Transverse colon (tissue), 4 donors: ENCODE results near the gene DNM1. TPM values are rescaled to one million over a fixed set of nuclear protein-coding genes. Genes with fewer than 3 reads are reported as not detected.

Experiments used
- DNase-seq: peaks from one replicate; pipeline ENCODE4 v3.0.0-alpha.2; 2019
- H3K27ac ChIP-seq, 4 donors: fragments of 200-600 bp; sonication (generic); 2 replicates each; pipeline ENCODE4 v1.5.1; 2016 to 2018; ENCODE audit warnings: inconsistent platforms in 4 of 4
- H3K27me3 ChIP-seq: fragments of 200-600 bp; sonication (generic); 2 replicates; pipeline ENCODE4 v1.5.1; 2017; ENCODE audit warnings: inconsistent platforms
- H3K36me3 ChIP-seq, 4 donors: fragments of 200-600 bp; sonication (generic); 2 replicates each; pipeline ENCODE4 v1.5.1; 2017 to 2019; ENCODE audit warnings: inconsistent platforms in 4 of 4
- H3K4me1 ChIP-seq, 4 donors: fragments of 200-600 bp; sonication (generic); 2 replicates each; pipeline ENCODE4 v1.5.1; 2017 to 2020; ENCODE audit warnings: inconsistent platforms in 4 of 4
- H3K4me3 ChIP-seq, 4 donors: fragments of 200-600 bp; sonication (generic); 1 replicate in 1 of 4; 2 replicates in 3 of 4; pipeline versions ENCODE4 v1.5.1 to v1.6.1; 2017 to 2019; ENCODE audit warnings: inconsistent platforms in 4 of 4
- H3K9me3 ChIP-seq, 2 donors: fragments of 200-600 bp; sonication (generic); 2 replicates each; pipeline ENCODE4 v1.5.1; 2017 to 2019; ENCODE audit warnings: inconsistent platforms in 2 of 2
- EP300 ChIP-seq: sonication (generic); formaldehyde crosslinking; IDR thresholded peaks from one replicate; pipeline ENCODE4 v1.6.1; 2017; ENCODE audit warnings: antibody characterized with exemption, low read depth
- POLR2A ChIP-seq: fragments of 450-650 bp; IDR thresholded peaks from one replicate; pipeline ENCODE4 v1.6.1; 2016; ENCODE audit warnings: antibody characterized with exemption, mild to moderate bottlenecking, moderate library complexity
- POLR2AphosphoS5 ChIP-seq, 3 donors: sonication (generic); formaldehyde crosslinking; IDR thresholded peaks; one replicate each; pipeline ENCODE4 v1.6.1; 2016; ENCODE audit warnings: antibody characterized with exemption in 3 of 3
- WGBS, 2 donors: methylation state at CpG; one replicate each; pipeline ENCODE4 v1.1.5; 2018; ENCODE audit warnings: low coverage in 1 of 2; 5-methylcytosine and 5-hydroxymethylcytosine counted together
- in situ Hi-C, 4 donors: fragments of 200-750 bp; cut with MboI; loops; one replicate each; pipeline versions ENCODE4 v1.15.0 to v1.15.1; 2017; ENCODE audit warnings: low sequenced_read_pairs in 3 of 4, low pct_ligation_motif_present in 1 of 4, low pct_unique_long_range_greater_than_20kb in 1 of 4
- intact Hi-C: fragments of 100-400 bp; cut with DNase I; formaldehyde crosslinking; loops from one replicate; pipeline ENCODE4 v1.15.1; 2023; ENCODE audit warnings: low total_unique reads
- total RNA-seq, 4 donors: library from RNA; depleted of rRNA; stranded (reverse); fragments of >200 nt; gene quantifications; one replicate each; pipeline ENCODE4 v1.1.0, GENCODE V29; 2016
- TF ChIP-seq, protein P1 (sequence below), 5 experiments: fragments of 200-600 bp in 3 of 5; fragments of 450-650 bp in 2 of 5; sonication (generic) in 3 of 5; IDR thresholded peaks; 1 replicate in 2 of 5; 2 replicates in 3 of 5; pipeline ENCODE4 v1.5.1; 2016 to 2017; ENCODE audit warnings: antibody characterized with exemption in 5 of 5, inconsistent platforms in 3 of 5, mild to moderate bottlenecking in 2 of 5, moderate library complexity in 1 of 5

The DNM1 gene
- total RNA-seq, 4 donors from 2014 or later: 7.5 to 41.8 (median 14.3) TPM

DNA sequence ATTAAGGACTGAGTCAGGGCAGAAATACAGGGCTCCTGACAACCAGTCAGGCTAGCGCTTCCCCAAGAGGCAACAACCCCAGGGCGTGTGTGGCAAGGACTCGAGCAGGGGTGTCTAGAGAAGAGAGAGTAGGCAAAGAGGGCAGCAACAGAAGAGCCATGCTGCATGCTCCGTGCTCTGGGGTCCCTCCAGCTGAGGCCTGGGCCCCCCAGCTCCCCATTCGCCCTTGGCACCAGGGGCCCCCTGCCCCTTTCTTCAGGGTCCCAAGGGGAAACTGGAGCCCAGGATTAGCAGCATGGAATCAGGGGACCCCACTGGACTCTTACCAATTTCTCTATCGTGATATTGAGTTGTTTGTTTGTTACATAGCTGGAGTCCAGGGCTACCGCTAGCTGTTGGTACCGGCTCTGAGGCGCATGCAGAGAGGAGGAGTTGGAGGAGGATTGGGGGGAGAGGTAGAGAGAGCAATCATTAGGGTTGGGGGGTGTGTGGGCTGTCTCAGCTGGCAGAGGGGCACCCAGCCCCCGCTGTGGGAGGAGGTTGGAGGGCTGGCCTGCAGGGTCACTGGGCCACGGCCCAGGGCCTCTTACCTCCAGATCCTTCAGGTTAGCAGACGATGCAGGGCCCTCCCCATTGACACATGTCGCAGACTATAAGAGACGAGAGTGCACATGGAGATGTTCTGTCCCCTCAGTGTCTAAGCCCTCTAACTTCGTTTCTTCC is 63.9 kb downstream of the DNM1 start:
- Histone ChIP-seq H3K4me1 (no peaks in the 10 kb centered on the region), H3K4me3 (no peak overlapping the region), H3K27ac (no peak overlapping the region), H3K9me3 (no peaks in the 10 kb centered on the region), H3K27me3 (no peaks in the 10 kb centered on the region), H3K36me3 (peaks cover 0 to 29% (median 7%) of the 10 kb centered on the region in 4 donors)
- intact Hi-C loops (no loop called here), in situ Hi-C loops (no loop called here)
- no peak for DNase-seq
- WGBS, 2 donors: 90 to 93% methylated on average over 6 to 15 of the region's 15 CpGs
- TF ChIP-seq, protein P1, sequence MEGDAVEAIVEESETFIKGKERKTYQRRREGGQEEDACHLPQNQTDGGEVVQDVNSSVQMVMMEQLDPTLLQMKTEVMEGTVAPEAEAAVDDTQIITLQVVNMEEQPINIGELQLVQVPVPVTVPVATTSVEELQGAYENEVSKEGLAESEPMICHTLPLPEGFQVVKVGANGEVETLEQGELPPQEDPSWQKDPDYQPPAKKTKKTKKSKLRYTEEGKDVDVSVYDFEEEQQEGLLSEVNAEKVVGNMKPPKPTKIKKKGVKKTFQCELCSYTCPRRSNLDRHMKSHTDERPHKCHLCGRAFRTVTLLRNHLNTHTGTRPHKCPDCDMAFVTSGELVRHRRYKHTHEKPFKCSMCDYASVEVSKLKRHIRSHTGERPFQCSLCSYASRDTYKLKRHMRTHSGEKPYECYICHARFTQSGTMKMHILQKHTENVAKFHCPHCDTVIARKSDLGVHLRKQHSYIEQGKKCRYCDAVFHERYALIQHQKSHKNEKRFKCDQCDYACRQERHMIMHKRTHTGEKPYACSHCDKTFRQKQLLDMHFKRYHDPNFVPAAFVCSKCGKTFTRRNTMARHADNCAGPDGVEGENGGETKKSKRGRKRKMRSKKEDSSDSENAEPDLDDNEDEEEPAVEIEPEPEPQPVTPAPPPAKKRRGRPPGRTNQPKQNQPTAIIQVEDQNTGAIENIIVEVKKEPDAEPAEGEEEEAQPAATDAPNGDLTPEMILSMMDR (IDR thresholded peaks at IDR 0.05): no peak
- TF ChIP-seq EP300 (no peak), POLR2AphosphoS5 (IDR thresholded peaks at IDR 0.05) (no peak)

DNA sequence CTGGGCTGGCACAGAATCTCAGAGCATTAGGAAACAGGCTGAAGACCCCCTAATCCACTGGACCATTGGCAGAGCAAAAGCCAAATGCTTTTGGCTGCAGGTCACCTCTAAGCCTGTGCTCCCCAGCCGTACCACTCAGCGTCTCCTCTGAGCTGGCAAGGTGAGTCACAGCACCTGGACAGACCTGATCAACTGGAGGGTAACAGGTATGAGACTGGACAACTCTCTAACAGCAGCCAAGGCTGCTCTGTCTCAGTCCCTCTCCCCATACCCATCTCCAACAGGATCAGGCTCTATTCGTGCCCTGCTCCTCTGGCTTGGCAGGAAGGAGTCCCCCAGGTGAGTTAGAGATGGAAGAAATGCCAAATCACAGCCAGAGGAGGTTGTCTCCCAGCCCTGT is 67.9 kb downstream of the DNM1 start:
- TF ChIP-seq EP300 (no peak), POLR2A (no peak), POLR2AphosphoS5 (IDR thresholded peaks at IDR 0.05) (no peak)
- TF ChIP-seq, protein P1 (IDR thresholded peaks at IDR 0.05): no peak
- in situ Hi-C loops: no loop called here
- H3K36me3 ChIP-seq: peaks cover 0 to 17% (median 9%) of the 10 kb centered on the region in 4 donors
- DNase-seq: no peak
- peaks cover 0 to 15% (median 13%) of the 10 kb centered on the region in 4 donors for H3K4me1 ChIP-seq
- H3K27ac ChIP-seq: no peak overlapping the region
- H3K27me3 ChIP-seq: no peaks in the 10 kb centered on the region
- intact Hi-C loops: no loop called here
- H3K9me3 ChIP-seq: no peaks in the 10 kb centered on the region
- 85 to 100% methylated on average over 1 to 3 of the region's 3 CpGs for WGBS, 2 donors
- no peak overlapping the region for H3K4me3 ChIP-seq

- no peak overlapping the region for H3K4me3 ChIP-seq
- no peak overlapping the region for H3K27ac ChIP-seq
- peaks cover 0 to 16% (median 9%) of the 10 kb centered on the region in 4 donors for H3K36me3 ChIP-seq
- no peaks in the 10 kb centered on the region for H3K27me3 ChIP-seq
- in situ Hi-C loops (no loop called here), intact Hi-C loops (no loop called here)
- H3K4me1 ChIP-seq: peaks cover 0 to 15% (median 14%) of the 10 kb centered on the region in 4 donors
- TF ChIP-seq EP300: no peak
- TF ChIP-seq, protein P1 (IDR thresholded peaks at IDR 0.05): no peak
- TF ChIP-seq POLR2A: no peak
- no peak for TF ChIP-seq POLR2AphosphoS5 (IDR thresholded peaks at IDR 0.05)
- no peak for DNase-seq
- 70 to 78% methylated on average over 3 to 5 of the region's 5 CpGs for WGBS, 2 donors
- H3K9me3 ChIP-seq: no peaks in the 10 kb centered on the region
Measured at GRCh38 chr9:128271512-128271911, 68.3 kb downstream of the DNM1 start.

DNA sequence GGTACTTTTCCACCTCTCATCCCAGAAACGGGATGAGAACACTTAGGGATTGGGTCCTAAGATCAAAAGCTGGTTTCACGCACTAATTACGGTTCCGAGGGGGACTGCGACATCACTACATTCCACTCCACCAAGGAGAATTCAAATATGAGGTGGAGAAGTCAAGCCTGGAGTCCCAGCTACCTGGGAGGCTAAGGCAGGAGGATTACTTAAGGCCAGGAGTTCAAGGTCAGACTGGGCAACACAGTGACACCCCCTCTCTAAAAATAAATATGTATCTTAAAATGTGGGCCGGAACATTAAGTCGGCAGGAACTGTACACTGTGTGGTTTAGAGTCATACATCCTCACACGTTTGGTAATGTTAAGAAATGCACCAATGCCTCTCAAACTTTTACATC is 71.1 kb downstream of the DNM1 start:
- no peak for TF ChIP-seq EP300
- TF ChIP-seq, protein P1 (IDR thresholded peaks at IDR 0.05): no peak
- TF ChIP-seq POLR2A: no peak
- no peak for TF ChIP-seq POLR2AphosphoS5 (IDR thresholded peaks at IDR 0.05)
- no peaks in the 10 kb centered on the region for H3K9me3 ChIP-seq
- in situ Hi-C loops (no loop called here), intact Hi-C loops (no loop called here)
- 72 to 90% methylated on average over 6 to 8 of the region's 8 CpGs for WGBS, 2 donors
- DNase-seq: no peak
- H3K27me3 ChIP-seq: no peaks in the 10 kb centered on the region
- H3K27ac ChIP-seq: peak overlapping the region in 1 of 4 donors; percentile 93
- H3K4me3 ChIP-seq: peak overlapping the region in 1 of 4 donors; percentile 93
- H3K36me3 ChIP-seq: peaks cover 0 to 9% (median 7%) of the 10 kb centered on the region in 4 donors
- peaks cover 10 to 27% (median 25%) of the 10 kb centered on the region in 4 donors for H3K4me1 ChIP-seq
